HEK293T (cell line): ENCODE results near the gene LPAR3.

Experiments
- BHLHE40 ChIP-seq: fragments of 450-650 bp; IDR thresholded peaks from 2 replicates; pipeline ENCODE4 v1.6.1; 2016; ENCODE audit warnings: mild to moderate bottlenecking, moderate library complexity, borderline replicate concordance
- CTBP1 ChIP-seq: fragments of 450-650 bp; IDR thresholded peaks from 2 replicates; pipeline ENCODE4 v1.6.1; 2016; ENCODE audit warnings: borderline replicate concordance
- FOXK2 ChIP-seq: fragments of 450-650 bp; IDR thresholded peaks from 2 replicates; pipeline ENCODE4 v1.6.1; 2016; ENCODE audit warnings: mild to moderate bottlenecking
- FOXM1 ChIP-seq: fragments of 450-650 bp; IDR thresholded peaks from 2 replicates; pipeline ENCODE4 v1.6.1; 2017; ENCODE audit warnings: mild to moderate bottlenecking, borderline replicate concordance
- HDGF ChIP-seq: fragments of 450-650 bp; IDR thresholded peaks from 2 replicates; pipeline ENCODE4 v1.6.1; 2017; ENCODE audit warnings: antibody characterized with exemption, borderline replicate concordance
- NFRKB ChIP-seq: fragments of 450-650 bp; IDR thresholded peaks from 2 replicates; pipeline ENCODE4 v1.6.1; 2016; ENCODE audit warnings: mild to moderate bottlenecking, moderate library complexity
- SP1 ChIP-seq: fragments of 450-650 bp; IDR thresholded peaks from 2 replicates; pipeline ENCODE4 v1.6.1; 2017
- TARDBP ChIP-seq: fragments of 450-650 bp; IDR thresholded peaks from 2 replicates; pipeline ENCODE4 v1.6.1; 2016

GRCh38 chr1:84920159-84920558 is 27.2 kb upstream of the LPAR3 start:
- TF ChIP-seq BHLHE40, result no peak
- TF ChIP-seq TARDBP, result no peak
- TF ChIP-seq SP1, result no peak
- TF ChIP-seq HDGF, result no peak
- no peak for TF ChIP-seq FOXK2
- no peak for TF ChIP-seq NFRKB
- TF ChIP-seq CTBP1, result no peak
- no peak for TF ChIP-seq FOXM1
